ENCODE measurements around the gene ZNF174.

The ZNF174 gene

DNA sequence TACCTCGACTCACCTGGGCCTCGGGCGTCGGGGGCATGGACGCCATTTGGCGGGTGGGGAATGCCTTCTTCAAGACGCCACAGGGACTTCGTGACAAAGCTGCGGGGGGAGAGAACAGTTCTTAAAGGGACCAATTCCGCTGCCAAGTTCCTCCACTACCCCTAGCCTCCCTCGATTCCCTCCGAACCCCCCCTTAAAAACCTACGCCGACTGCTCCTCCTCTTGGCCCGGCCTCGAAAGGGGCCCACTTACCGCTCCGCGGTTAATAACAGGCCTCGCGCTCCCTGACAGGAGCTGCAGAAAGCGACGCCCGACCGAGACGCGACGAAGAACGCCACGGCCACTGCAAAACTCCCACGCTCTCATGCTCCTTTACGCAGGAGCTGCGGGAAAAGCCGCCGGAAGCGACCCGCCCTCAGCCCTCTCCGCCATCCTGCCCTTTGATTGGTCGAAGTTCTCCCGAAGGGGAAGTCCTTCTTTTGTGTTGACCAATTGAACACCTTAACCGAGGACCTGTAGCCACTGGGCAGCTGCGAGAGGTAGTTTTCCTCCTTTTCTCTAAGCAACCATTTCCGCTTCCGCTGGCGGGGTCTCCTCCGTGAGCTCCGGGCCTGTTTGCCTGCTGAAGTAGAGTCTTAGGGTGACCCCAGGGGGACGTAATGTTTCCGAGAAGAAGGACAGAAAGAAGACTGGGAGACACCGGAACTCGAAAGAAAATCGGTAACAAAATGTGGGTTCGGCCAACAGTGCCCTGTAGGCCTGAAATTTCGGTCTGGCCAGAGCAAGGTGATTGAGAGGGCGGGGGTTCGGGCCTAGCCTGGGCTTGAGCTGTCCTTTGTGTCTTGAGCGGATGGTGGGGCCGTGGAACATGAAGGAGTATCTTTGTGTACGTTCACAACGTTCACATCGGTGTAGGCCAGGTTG, 42.4 kb downstream of the ZNF174 start, which contains the start of the genes NAA60 and ZNF597:
Gene NAA60 (plus strand): TSS at position 573 of the 924 bp plus-strand sequence. CDS start 32,548 bp downstream, outside the sequence.
Gene ZNF597 (minus strand): TSS at position 397 of the 924 bp plus-strand sequence. CDS start 351 bp downstream, at position 46.
- DNase-seq = peak; percentile 94

DNA sequence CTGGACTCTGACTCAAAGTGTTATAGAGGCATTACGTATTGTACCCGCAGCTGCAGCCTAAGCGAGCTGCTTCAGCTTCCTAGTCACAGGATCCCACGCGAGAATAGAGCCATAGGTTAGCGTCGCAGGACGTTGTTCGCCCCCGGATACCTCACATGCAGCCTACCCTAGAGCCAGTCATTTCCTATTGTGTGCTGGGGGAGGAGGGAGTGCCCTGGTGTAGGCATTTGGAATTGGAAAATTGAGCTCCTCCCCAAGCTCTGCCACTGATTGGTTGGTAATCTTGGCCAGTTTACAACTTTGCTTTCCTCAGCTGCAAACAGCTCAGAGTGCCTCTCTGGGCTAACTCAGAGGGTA, 43.0 kb downstream of the ZNF174 start:
- DNase-seq = peak; percentile 66

DNA sequence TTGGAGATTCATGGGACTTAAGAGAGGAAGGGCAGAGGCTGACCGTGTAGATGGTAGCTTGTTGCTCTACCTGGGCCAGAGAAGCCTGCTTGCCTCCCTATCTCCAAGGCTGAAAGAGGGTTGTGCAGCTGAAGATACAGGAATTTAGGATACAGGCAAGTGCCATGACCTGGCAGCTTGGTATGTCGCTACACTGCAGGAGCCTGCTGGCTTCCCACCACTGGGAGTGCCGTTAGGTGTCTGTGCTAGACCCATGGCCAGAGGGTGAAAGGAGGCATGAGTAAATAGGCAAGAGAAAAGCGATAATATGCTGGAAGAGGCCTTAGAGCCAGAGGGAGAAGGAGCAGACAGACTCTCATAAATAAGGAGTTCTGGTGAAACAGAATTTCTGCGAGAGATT, 53.1 kb downstream of the ZNF174 start:
- DNase-seq = no peak

DNA sequence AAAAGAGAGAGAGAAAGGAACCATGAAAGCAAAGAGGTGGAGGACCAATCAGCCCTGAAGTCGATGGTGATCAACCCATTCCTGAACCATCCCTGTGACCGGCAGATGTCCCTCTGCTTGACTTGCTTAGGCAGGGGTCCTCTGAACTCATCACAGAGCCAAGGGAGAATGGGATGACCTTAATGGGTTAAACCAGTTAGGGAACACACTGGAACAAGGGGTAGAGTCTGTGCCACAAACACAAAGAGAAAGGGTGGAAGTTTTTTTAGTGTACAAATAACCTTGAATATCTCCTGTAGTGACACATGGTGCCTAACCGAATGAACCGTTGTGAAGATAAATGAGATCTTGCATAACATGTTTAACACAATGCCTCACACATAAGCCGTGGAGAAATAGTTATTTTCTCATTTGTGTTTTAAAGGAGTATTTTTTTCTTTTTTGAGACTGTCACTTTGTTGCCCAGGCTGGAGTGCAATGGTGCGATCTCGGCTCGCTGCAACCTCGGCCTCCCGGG, 53.7 kb downstream of the ZNF174 start:
- DNase-seq = no peak

DNA sequence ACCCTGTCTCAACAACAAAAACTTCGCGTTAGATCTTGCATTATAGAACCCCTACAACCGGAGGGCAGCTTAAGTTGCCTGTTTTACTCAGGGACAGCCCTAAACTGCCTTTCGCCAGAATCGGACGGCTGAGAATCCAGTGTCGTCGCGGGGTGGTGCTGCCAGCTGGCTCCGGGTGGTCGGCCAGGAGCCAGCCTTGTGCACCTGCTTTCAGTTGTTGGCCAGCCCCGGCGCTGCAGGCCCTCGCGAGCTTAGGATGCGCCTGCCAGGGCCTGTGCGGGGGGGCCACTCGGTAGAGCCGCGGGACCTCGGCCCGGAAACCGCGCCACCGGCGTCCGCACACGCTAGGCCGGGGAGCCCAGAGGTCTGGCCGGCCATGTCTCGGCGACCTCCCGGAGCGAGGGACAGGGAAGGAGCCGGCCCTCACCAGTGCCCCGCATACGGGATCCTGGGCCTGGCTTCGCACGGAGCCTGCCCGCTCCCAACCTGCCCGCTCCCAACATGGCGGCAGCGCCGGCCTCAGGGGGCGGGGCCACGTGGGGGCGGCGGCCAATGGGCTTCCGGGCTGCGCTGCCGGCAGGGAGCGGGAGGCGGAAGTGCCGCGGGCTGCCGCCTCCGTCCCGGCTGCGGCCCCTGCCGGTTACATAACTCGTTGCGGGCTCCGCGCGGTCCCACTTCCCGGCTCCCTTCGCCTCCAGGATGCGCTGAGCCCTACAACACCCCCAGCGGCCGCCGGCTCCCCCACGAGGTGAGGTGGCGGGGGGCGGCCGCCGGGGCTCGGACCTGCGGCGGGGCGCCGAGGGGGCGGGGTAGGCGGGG, 56.6 kb downstream of the ZNF174 start:
- peak; percentile 92 for DNase-seq

DNA sequence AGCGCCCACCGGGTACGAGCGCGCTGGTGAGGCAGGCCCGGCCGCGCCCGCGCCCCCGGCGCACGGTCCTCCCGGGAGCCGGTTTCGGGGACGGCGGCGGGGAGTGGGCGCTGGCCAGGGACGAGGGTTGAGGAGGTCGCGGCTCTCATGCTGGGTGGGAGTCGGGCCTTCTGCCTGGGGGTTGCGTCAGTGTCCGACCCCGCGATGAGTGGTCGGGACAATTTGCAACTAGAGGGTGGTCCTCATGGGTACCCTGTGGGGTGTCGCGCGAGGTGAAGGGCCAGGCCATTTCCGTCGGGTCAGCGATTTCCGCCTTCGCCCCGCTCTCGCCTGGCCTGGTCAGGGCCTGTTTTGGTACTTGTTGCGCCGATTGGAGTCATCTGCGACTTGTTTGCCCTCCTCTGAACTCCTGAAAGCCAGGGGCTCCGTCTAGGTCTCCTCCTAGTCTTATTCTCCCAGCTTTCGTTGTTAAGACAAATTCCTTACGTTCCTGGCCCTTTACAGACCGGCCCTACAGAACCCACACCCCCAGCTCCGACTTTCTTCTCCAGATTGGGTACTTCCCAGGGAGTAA, 57.4 kb downstream of the ZNF174 start:
- peak; percentile 59 for DNase-seq

DNA sequence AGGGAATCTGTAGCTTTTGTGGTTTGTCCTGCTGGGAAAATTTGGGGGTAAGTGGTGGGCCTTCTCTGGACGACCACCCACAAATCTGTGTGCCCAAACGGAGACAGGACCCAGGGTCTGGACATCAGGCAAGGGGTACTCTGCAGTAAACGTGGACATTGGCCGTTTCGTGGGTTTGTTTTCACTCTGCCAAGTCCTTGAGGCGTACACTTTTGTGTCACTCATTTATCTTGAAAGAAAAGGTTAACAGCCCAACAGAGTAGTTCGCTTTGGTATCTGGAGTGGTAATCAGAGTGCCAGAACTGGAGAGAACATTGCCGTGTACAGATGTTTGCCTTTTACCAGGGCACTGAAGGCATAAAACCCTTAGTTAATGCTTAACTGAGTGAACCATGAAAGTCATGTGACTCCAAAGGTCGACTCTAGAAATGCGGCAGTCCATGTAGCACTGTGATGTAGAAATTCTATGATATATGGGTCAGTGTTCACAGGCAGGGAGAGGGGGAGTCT, 57.9 kb downstream of the ZNF174 start:
- DNase-seq = no peak
